ENCODE results near the gene USP10.

Gene USP10

DNA sequence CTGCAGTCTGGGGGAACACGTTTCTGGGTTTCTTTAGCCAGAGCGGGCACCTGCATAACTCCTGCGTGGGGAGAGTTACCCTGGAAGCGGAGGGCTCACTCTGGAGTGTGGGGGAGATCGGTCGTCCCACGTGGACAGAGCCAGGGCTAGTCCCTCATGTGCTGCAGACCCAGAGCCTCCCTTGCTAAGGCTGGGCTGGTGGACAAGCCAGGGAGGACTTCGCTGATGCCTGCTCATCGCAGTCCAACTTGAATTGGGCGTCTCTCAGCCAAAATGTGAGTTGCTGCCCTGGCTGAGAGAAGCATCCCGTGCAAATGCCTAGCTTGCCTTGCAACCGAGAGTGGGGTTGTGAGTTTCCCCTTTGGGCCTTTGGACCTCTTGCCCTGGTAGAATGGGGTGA is 121.0 kb downstream of the USP10 start:
- H3K4me3 ChIP-seq (ENCODE audit: low read depth, low read length), result peak overlapping the region; percentile 57

DNA sequence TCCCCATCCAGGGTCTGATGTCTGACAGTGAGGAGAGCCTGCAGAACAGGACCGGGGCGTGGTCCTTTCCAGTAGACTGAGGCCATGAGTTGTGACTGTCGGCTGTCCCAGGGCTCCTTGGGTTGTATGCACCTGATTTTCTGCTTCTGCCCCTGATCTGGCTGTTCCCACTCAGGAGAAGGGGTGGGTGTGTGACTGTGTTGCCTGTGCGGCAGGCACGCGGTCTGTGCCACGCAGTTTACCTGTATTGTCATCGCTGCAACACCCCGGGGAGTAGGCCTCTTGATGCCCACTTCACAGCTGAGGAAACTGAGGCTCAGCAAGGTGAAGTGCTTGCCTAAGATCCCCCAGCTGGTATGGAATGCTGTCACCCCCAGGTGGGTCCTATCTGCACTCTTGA is 121.4 kb downstream of the USP10 start:
- in situ Hi-C loops (cut with HindIII; ENCODE audit: low sequenced_read_pairs), result no loop called here
- no peak for DNase-seq (ENCODE audit: low read depth, low spot score)
- TF ChIP-seq, protein P1, sequence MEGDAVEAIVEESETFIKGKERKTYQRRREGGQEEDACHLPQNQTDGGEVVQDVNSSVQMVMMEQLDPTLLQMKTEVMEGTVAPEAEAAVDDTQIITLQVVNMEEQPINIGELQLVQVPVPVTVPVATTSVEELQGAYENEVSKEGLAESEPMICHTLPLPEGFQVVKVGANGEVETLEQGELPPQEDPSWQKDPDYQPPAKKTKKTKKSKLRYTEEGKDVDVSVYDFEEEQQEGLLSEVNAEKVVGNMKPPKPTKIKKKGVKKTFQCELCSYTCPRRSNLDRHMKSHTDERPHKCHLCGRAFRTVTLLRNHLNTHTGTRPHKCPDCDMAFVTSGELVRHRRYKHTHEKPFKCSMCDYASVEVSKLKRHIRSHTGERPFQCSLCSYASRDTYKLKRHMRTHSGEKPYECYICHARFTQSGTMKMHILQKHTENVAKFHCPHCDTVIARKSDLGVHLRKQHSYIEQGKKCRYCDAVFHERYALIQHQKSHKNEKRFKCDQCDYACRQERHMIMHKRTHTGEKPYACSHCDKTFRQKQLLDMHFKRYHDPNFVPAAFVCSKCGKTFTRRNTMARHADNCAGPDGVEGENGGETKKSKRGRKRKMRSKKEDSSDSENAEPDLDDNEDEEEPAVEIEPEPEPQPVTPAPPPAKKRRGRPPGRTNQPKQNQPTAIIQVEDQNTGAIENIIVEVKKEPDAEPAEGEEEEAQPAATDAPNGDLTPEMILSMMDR (IDR thresholded peaks at IDR 0.05; ENCODE audit: low read depth, low read length), result no peak
- peak overlapping the region; percentile 57 for H3K4me3 ChIP-seq (ENCODE audit: low read depth, low read length)

More for the DNA sequence above, 121.0 kb downstream of the USP10 start:
- DNase-seq (ENCODE audit: low read depth, low spot score), result no peak
- in situ Hi-C loops (cut with HindIII; ENCODE audit: low sequenced_read_pairs), result no loop called here
- TF ChIP-seq, protein P1 (IDR thresholded peaks at IDR 0.05; ENCODE audit: low read depth, low read length), result no peak

DNA sequence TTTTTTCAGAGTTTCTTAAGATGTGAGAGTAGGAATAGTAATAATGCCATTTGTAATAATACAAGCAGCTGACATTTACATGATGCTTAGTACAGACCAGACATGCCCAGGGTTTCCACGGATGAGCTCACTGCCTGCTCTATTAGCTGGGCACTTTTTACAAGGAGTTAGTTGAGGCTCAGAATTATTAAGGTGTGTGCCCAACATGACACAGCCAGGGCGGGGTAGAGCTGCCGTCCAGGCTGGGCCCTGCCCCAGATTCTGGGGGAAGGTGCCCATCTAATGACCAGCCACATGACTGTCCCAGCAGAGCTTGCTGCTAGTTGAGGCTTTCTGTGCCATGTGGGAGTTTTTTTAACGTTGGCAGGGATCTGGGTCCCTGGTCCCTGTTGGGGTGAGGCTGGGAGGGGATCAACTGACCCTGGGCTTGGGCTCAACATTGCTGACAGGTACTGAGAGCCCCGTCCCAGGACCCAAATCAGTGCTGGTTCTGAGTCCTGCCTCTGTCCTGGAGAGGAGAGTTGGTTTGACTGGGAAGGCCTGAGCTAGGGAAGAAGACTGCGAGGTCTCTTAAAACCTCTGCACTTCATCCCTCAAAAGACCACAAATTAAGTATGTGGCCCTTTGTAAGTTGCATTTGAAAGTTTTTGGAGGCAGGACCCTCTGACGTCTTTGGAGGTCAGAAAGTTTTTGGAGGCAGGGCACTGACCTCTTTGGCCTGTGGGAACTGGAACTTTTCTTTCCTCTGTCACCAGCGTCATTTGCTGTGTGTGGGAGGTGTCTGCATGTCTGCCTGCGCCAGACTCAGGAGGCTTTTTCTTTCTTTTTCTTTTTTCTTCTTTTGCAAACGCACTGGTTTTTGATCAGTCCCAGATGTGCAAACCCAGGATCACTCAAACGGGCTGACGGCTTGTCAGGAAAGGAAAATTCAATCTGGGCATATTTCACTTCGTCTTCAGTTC is 122.2 kb downstream of the USP10 start:
- DNase-seq (ENCODE audit: low read depth, low spot score), result no peak
- no peak overlapping the region for H3K4me3 ChIP-seq (ENCODE audit: low read depth, low read length)
- TF ChIP-seq, protein P1 (IDR thresholded peaks at IDR 0.05; ENCODE audit: low read depth, low read length), result no peak
- in situ Hi-C loops (cut with HindIII; ENCODE audit: low sequenced_read_pairs), result no loop called here

- no peak overlapping the region for H3K4me3 ChIP-seq (ENCODE audit: low read depth, low read length)
- DNase-seq (ENCODE audit: low read depth, low spot score), result no peak
- TF ChIP-seq, protein P1 (IDR thresholded peaks at IDR 0.05; ENCODE audit: low read depth, low read length), result no peak
- in situ Hi-C loops (cut with HindIII; ENCODE audit: low sequenced_read_pairs), result no loop called here
These were observed 123.2 kb downstream of the USP10 start for GRCh38 chr16:84822990-84823389.

DNA sequence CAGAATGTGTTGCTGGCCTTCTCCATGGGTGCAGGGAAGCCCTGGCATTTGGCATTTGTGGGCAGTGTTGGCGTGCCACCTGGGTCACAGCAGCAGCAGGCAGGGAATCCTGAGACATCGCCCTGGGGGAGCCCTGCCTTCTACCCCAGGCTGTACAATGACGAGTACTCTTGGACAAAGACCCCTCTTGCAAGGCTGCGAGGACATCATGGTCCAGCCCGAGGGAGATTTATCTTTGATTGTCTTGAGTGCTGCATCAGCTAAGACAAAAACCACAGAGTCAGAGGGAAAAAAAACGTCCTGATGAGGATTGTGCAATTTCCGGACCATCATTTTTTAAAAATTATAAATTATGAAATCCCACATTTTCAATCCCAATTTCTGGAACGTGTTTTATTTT is 123.7 kb downstream of the USP10 start:
- no peak for DNase-seq (ENCODE audit: low read depth, low spot score)
- TF ChIP-seq, protein P1 (IDR thresholded peaks at IDR 0.05; ENCODE audit: low read depth, low read length), result no peak
- no peak overlapping the region for H3K4me3 ChIP-seq (ENCODE audit: low read depth, low read length)
- in situ Hi-C loops (cut with HindIII; ENCODE audit: low sequenced_read_pairs), result no loop called here

DNA sequence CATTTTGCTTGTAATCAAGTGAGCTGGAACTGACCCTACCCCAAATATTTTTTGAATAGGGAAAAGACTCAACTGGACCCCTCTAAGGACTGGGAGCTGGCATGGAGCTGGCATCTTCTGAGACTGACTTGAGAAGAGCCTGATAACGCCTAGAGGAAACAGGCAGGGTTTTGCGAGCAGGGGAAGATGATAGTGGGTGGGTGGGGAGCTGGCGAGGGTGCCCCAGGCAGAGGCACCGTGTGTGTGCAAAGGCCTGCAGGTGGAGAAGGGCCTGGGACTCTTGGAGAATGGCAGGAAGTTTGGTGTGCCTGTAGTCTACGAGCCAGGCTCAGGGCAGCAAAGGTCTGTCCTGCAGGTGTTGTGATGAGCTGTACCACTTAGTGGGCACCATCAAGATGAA is 124.1 kb downstream of the USP10 start:
- in situ Hi-C loops (cut with HindIII; ENCODE audit: low sequenced_read_pairs), result no loop called here
- H3K4me3 ChIP-seq (ENCODE audit: low read depth, low read length), result no peak overlapping the region
- no peak for DNase-seq (ENCODE audit: low read depth, low spot score)
- TF ChIP-seq, protein P1 (IDR thresholded peaks at IDR 0.05; ENCODE audit: low read depth, low read length), result no peak

Measured in astrocyte of the spinal cord (primary cell).